Small intestine (tissue), 7 donors: ENCODE measurements around the gene ADGRL3. TPM values are rescaled to one million over a fixed set of nuclear protein-coding genes. Genes with fewer than 3 reads are reported as not detected.
A peak's percentile ranks its signal among the peaks of the same experiment; 100 is the strongest.

Source experiments
- DNase-seq, 2 donors: peaks; one replicate each; pipeline versions ENCODE4 v3.0.0 to v3.0.0-alpha.2; 2013
- FAIRE-seq: peaks from 2 replicates; lab custom pipeline; 2012; peaks lifted over from hg19 to GRCh38; lab: Jason Lieb, UNC
- H3K27ac ChIP-seq, 3 donors: one replicate each; pipeline ENCODE4 v1.5.1; 2013; ENCODE audit warnings: low read length in 2 of 3, mild to moderate bottlenecking in 2 of 3, control low read depth in 1 of 3, inconsistent platforms in 1 of 3, low read depth in 1 of 3, moderate library complexity in 1 of 3
- H3K27me3 ChIP-seq, 3 donors: one replicate each; pipeline ENCODE4 v1.6.1; 2013; ENCODE audit warnings: low read length in 3 of 3, inconsistent platforms in 1 of 3; ENCODE audit not compliant: control insufficient read depth in 3 of 3, insufficient read depth in 3 of 3
- H3K36me3 ChIP-seq, 3 donors: one replicate each; pipeline ENCODE4 v1.6.1; 2013; ENCODE audit warnings: low read length in 3 of 3, inconsistent platforms in 1 of 3, low read depth in 1 of 3, mild to moderate bottlenecking in 1 of 3, moderate library complexity in 1 of 3; ENCODE audit not compliant: control insufficient read depth in 3 of 3, insufficient read depth in 2 of 3
- H3K4me1 ChIP-seq, 3 donors: one replicate each; pipeline ENCODE4 v1.6.1; 2013; ENCODE audit warnings: low read length in 2 of 3, inconsistent platforms in 1 of 3, low read depth in 1 of 3, mild to moderate bottlenecking in 1 of 3, moderate library complexity in 1 of 3; ENCODE audit not compliant: control insufficient read depth in 3 of 3, insufficient read depth in 2 of 3
- H3K4me3 ChIP-seq, 3 donors: one replicate each; pipeline ENCODE4 v1.5.1; 2013; ENCODE audit warnings: low read length in 3 of 3, control low read depth in 1 of 3, inconsistent platforms in 1 of 3, low read depth in 1 of 3, mild to moderate bottlenecking in 1 of 3, moderate library complexity in 1 of 3
- H3K9me3 ChIP-seq, 2 donors: one replicate each; pipeline ENCODE4 v1.6.1; 2013; ENCODE audit warnings: low read depth in 1 of 2, low read length in 1 of 2; ENCODE audit not compliant: control insufficient read depth in 2 of 2, insufficient read depth in 1 of 2
- WGBS, 3 donors: extraction: QIAGEN DNeasy Blood & Tissue Kit; methylation state at CpG; one replicate each; pipeline ENCODE4 v1.1.7; 2013; 5-methylcytosine and 5-hydroxymethylcytosine counted together
- polyA plus RNA-seq, 4 donors: library from polyadenylated mRNA; stranded (reverse) in 3 of 4; unstranded in 1 of 4; fragments of 200-250 nt in 3 of 4; fragments of 120-200 nt in 1 of 4; gene quantifications; one replicate each; pipeline versions ENCODE4 v1.2.1 to v1.2.3, GENCODE V29; 2013
- donor health status: healthy with polysubstance abuse.
- donor health status: control.
- donor health status: control.
- donor health status: Bipolar disorder and iron deficiency.
- donor health status: healthy.

Gene ADGRL3
- polyA plus RNA-seq, 4 donors, result under 0.01 to 7.9 (median 1.3) TPM

- Histone ChIP-seq H3K4me1 (peaks cover 2 to 13% (median 4%) of the 10 kb centered on the region in 3 donors), H3K9me3 (no peaks in the 10 kb centered on the region), H3K27ac (no peak overlapping the region), H3K36me3 (no peaks in the 10 kb centered on the region), H3K27me3 (no peaks in the 10 kb centered on the region), H3K4me3 (no peak overlapping the region)
- FAIRE-seq (no peak), DNase-seq (no peak)
- 68 to 86% (median 75%) methylated on average over 2 of the region's 2 CpGs for WGBS, 3 donors
Observed at GRCh38 chr4:61918987-61919386, 718.9 kb downstream of the ADGRL3 start.

GRCh38 chr4:61919561-61919960 lies 719.4 kb downstream of the ADGRL3 start:
- H3K36me3 ChIP-seq, result no peaks in the 10 kb centered on the region
- FAIRE-seq, result no peak
- no peaks in the 10 kb centered on the region for H3K9me3 ChIP-seq
- no peak overlapping the region for H3K27ac ChIP-seq
- no peak for DNase-seq
- peaks cover 2 to 13% (median 4%) of the 10 kb centered on the region in 3 donors for H3K4me1 ChIP-seq
- H3K4me3 ChIP-seq, result no peak overlapping the region
- no peaks in the 10 kb centered on the region for H3K27me3 ChIP-seq
- WGBS, 3 donors, result 74 to 93% (median 83%) methylated on average over 3 of the region's 3 CpGs

GRCh38 chr4:61921920-61922319 lies 721.8 kb downstream of the ADGRL3 start:
- H3K27me3 ChIP-seq, result no peaks in the 10 kb centered on the region
- no peak for DNase-seq
- no peaks in the 10 kb centered on the region for H3K36me3 ChIP-seq
- H3K4me1 ChIP-seq, result peaks cover 2 to 13% (median 4%) of the 10 kb centered on the region in 3 donors
- H3K27ac ChIP-seq, result no peak overlapping the region
- 26 to 36% (median 33%) methylated on average over 2 of the region's 2 CpGs for WGBS, 3 donors
- no peaks in the 10 kb centered on the region for H3K9me3 ChIP-seq
- no peak for FAIRE-seq
- H3K4me3 ChIP-seq, result no peak overlapping the region

- Histone ChIP-seq H3K27me3 (no peaks in the 10 kb centered on the region), H3K4me1 (peaks cover 2 to 13% (median 4%) of the 10 kb centered on the region in 3 donors), H3K27ac (no peak overlapping the region), H3K36me3 (no peaks in the 10 kb centered on the region), H3K4me3 (no peak overlapping the region), H3K9me3 (no peaks in the 10 kb centered on the region)
- DNase-seq (peak; percentile 69 to 83), FAIRE-seq (no peak)
- WGBS, 3 donors, result 11 to 54% (median 27%) methylated on average over 4 of the region's 4 CpGs
Observed at GRCh38 chr4:61922766-61923165, 722.6 kb downstream of the ADGRL3 start.

GRCh38 chr4:61923179-61923578 lies 723.1 kb downstream of the ADGRL3 start:
- DNase-seq, result no peak
- H3K27me3 ChIP-seq, result no peaks in the 10 kb centered on the region
- 28 to 48% (median 31%) methylated on average over 3 of the region's 3 CpGs for WGBS, 3 donors
- peak overlapping the region in 1 of 3 donors; percentile 20 for H3K27ac ChIP-seq
- no peak for FAIRE-seq
- H3K4me3 ChIP-seq, result no peak overlapping the region
- H3K36me3 ChIP-seq, result no peaks in the 10 kb centered on the region
- peaks cover 2 to 13% (median 4%) of the 10 kb centered on the region in 3 donors for H3K4me1 ChIP-seq
- no peaks in the 10 kb centered on the region for H3K9me3 ChIP-seq

- FAIRE-seq, result no peak
- Histone ChIP-seq H3K27me3 (no peaks in the 10 kb centered on the region), H3K4me3 (no peak overlapping the region), H3K4me1 (peaks cover 2 to 13% (median 4%) of the 10 kb centered on the region in 3 donors), H3K36me3 (no peaks in the 10 kb centered on the region), H3K27ac (no peak overlapping the region), H3K9me3 (no peaks in the 10 kb centered on the region)
- DNase-seq, result peak; percentile 15 to 21
- 92 to 94% (median 94%) methylated on average over 1 of the region's 1 CpG for WGBS, 3 donors
Observed at GRCh38 chr4:61924131-61924530, 724.0 kb downstream of the ADGRL3 start.

GRCh38 chr4:61933527-61933926 lies 733.4 kb downstream of the ADGRL3 start:
- no peak overlapping the region for H3K4me3 ChIP-seq
- H3K36me3 ChIP-seq, result no peaks in the 10 kb centered on the region
- FAIRE-seq (no peak), DNase-seq (no peak)
- H3K9me3 ChIP-seq, result no peaks in the 10 kb centered on the region
- 31 to 61% (median 50%) methylated on average over 1 of the region's 1 CpG for WGBS, 3 donors
- H3K4me1 ChIP-seq, result no peaks in the 10 kb centered on the region
- H3K27ac ChIP-seq, result no peak overlapping the region
- no peaks in the 10 kb centered on the region for H3K27me3 ChIP-seq

GRCh38 chr4:61934198-61934597 lies 734.1 kb downstream of the ADGRL3 start:
- no peak for DNase-seq
- Histone ChIP-seq H3K4me1 (no peaks in the 10 kb centered on the region), H3K27ac (no peak overlapping the region), H3K4me3 (no peak overlapping the region), H3K9me3 (no peaks in the 10 kb centered on the region), H3K27me3 (no peaks in the 10 kb centered on the region), H3K36me3 (no peaks in the 10 kb centered on the region)
- no peak for FAIRE-seq

- no peak overlapping the region for H3K27ac ChIP-seq
- DNase-seq, result no peak
- no peaks in the 10 kb centered on the region for H3K4me1 ChIP-seq
- no peak for FAIRE-seq
- no peak overlapping the region for H3K4me3 ChIP-seq
- H3K36me3 ChIP-seq, result no peaks in the 10 kb centered on the region
- no peaks in the 10 kb centered on the region for H3K9me3 ChIP-seq
- no peaks in the 10 kb centered on the region for H3K27me3 ChIP-seq
- 80 to 90% (median 83%) methylated on average over 5 of the region's 5 CpGs for WGBS, 3 donors
Observed at GRCh38 chr4:61938250-61938846, 738.2 kb downstream of the ADGRL3 start.
